ENCODE measurements around the gene PTPRK.

Gene PTPRK

DNA sequence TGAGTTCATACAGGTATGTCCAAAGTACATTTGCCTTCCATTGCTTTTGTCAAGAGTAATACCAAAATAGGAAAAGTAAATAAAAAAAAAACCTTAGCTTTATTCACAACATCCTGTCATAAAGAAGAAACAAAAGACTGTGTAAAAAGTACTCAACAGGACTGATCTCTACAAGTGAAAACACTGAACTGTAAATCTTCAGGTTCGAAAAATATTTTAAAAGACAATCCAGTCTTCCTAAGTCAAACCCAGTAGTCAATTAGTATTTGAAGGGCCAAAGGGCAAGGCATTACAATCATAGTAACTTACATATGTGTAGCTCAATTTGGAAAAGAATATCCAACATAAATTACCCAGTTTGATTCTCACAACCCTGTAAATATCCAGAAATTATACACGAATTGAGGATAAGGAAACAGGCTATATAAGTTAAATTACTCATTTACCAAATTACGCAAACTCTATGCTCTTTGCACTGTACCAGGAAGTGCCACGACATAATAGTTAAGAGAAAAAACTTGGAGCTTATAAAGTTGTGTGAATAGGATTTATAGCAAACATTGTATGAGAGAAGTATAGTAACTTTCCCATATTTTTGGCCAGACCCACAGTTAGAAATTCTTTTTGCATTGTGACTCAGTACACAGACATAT, 21.2 kb downstream of the PTPRK start:
- TF ChIP-seq, protein P1, sequence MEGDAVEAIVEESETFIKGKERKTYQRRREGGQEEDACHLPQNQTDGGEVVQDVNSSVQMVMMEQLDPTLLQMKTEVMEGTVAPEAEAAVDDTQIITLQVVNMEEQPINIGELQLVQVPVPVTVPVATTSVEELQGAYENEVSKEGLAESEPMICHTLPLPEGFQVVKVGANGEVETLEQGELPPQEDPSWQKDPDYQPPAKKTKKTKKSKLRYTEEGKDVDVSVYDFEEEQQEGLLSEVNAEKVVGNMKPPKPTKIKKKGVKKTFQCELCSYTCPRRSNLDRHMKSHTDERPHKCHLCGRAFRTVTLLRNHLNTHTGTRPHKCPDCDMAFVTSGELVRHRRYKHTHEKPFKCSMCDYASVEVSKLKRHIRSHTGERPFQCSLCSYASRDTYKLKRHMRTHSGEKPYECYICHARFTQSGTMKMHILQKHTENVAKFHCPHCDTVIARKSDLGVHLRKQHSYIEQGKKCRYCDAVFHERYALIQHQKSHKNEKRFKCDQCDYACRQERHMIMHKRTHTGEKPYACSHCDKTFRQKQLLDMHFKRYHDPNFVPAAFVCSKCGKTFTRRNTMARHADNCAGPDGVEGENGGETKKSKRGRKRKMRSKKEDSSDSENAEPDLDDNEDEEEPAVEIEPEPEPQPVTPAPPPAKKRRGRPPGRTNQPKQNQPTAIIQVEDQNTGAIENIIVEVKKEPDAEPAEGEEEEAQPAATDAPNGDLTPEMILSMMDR (IDR thresholded peaks at IDR 0.05; ENCODE audit: unreplicated experiment in 3 of 3), result no peak
- no peaks in the 10 kb centered on the region for H3K27me3 Mint-ChIP-seq (ENCODE audit: low read depth)

DNA sequence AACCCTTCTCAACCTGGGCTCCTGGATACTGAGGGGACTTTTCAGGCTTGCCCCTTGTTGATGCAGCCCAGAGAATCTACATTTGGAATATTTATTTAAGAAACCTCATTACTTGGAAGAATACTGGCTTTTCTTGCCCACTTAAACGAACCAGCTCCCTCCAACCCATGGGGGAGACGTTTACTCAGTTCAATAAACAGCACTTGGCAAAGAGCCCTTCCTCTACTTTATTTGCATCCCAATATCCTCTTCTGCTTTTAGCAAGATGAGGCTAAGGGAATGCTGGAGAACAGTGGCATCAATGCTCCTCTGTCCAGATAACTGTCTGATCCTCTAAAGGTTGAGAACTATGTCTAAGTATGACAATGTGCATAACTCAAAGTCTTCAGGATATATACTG, 22.2 kb downstream of the PTPRK start:
- peaks cover 15% of the 10 kb centered on the region for H3K4me1 Mint-ChIP-seq

More for the DNA sequence above, 21.2 kb downstream of the PTPRK start:
- H3K4me1 Mint-ChIP-seq, result peaks cover 15% of the 10 kb centered on the region
- no peaks in the 10 kb centered on the region for H3K9me3 Mint-ChIP-seq
- no peaks in the 10 kb centered on the region for H3K36me3 Mint-ChIP-seq (ENCODE audit: low read depth)
- no peak overlapping the region for H3K4me3 Mint-ChIP-seq
- H3K27ac Mint-ChIP-seq, result peak overlapping the region in 2 of 3 experiments; percentile 9 to 74

DNA sequence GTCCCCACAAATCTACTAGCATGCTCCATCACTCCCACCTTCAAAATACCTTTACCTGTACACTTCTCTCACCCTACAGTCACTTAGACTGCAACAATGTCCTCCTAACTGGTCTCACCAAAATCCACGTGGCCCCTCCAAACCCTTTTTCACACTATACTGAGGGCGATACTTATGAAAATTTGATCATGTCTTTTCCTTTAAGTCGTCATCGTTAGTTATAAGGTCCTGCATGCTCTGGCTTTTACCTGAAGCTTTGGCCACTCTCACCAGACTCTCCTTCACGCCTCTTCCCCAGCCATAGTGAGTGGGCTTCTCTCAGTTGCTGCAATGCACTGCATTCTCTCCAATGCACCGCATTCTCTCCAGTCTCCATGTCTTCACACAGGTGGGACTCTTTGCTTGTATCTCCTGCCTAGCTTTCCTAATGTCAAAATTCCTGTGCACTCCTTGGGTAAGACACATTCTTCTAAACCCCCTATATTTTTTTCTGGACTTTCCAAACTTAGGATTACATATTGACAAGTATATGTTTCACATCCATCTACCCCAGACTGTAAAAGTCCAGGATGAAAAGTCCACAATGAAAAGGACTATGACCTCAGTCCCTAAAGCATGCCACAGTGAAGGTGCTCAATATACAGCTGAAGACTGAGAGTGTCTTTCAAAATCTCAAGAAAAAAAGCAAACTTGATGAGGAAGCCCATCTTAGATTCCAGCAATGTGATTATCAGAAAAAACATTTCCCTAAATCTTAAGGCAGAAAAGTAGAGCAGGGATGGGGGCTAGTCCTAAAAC, 24.7 kb downstream of the PTPRK start:
- TF ChIP-seq, protein P1 (IDR thresholded peaks at IDR 0.05; ENCODE audit: unreplicated experiment in 3 of 3), result no peak
- no peak overlapping the region for H3K27ac Mint-ChIP-seq
- H3K27me3 Mint-ChIP-seq (ENCODE audit: low read depth), result no peaks in the 10 kb centered on the region
- no peaks in the 10 kb centered on the region for H3K9me3 Mint-ChIP-seq
- no peak overlapping the region for H3K4me3 Mint-ChIP-seq
- H3K36me3 Mint-ChIP-seq (ENCODE audit: low read depth), result peaks cover 9% of the 10 kb centered on the region
- peaks cover 31% of the 10 kb centered on the region for H3K4me1 Mint-ChIP-seq

More for the DNA sequence above, 22.2 kb downstream of the PTPRK start:
- peak overlapping the region in 1 of 3 experiments; percentile 36 for H3K27ac Mint-ChIP-seq
- no peaks in the 10 kb centered on the region for H3K9me3 Mint-ChIP-seq
- H3K36me3 Mint-ChIP-seq (ENCODE audit: low read depth), result peaks cover 6% of the 10 kb centered on the region
- H3K4me3 Mint-ChIP-seq, result no peak overlapping the region
- TF ChIP-seq, protein P1 (IDR thresholded peaks at IDR 0.05; ENCODE audit: unreplicated experiment in 3 of 3), result no peak
- H3K27me3 Mint-ChIP-seq (ENCODE audit: low read depth), result no peaks in the 10 kb centered on the region

DNA sequence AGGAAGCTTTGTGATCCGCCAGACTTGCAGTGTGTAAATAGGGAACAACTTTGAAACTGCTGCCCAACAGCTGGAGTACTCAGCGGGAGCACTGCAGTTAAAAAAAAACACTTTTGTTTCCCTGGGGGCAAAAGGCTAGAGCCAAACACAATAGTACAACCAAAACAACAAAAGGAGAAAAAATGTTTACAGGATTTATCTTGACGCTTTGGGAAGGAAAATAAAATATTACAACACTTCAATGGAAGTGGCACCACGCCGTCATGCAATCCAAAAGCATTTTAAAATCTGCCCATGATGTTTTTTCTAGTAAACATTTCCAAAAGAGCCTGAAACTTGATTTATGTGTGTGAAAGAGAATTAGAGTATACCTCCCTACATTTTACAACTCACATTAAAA, 26.0 kb downstream of the PTPRK start:
- Mint-ChIP-seq H3K4me3 (no peak overlapping the region), H3K4me1 (peaks cover 23% of the 10 kb centered on the region), H3K9me3 (no peaks in the 10 kb centered on the region), H3K36me3 (ENCODE audit: low read depth) (peaks cover 10% of the 10 kb centered on the region), H3K27me3 (ENCODE audit: low read depth) (no peaks in the 10 kb centered on the region), H3K27ac (peak overlapping the region in 1 of 3 experiments; percentile 9)
- TF ChIP-seq, protein P1 (IDR thresholded peaks at IDR 0.05; ENCODE audit: unreplicated experiment in 3 of 3), result no peak

DNA sequence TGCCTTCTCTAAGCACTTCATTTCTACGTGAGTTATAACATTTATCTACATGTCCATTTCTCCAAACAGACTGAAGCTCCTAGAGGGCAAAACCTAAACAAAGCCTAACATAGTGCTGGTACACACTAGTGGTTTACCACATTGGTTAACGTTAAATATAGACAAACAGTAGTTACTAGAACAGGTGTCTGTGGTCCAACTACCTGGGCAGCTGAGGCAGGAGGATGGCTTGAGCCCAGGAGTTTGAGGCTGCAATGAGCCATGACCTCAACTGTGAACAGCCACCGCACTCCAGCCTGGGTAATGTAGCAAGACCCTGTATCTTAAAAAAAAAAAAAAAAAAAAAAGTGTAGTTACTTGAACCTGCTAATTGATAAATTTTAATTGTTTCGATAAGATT, 26.5 kb downstream of the PTPRK start:
- no peaks in the 10 kb centered on the region for H3K9me3 Mint-ChIP-seq
- peaks cover 10% of the 10 kb centered on the region for H3K36me3 Mint-ChIP-seq (ENCODE audit: low read depth)
- TF ChIP-seq, protein P1 (IDR thresholded peaks at IDR 0.05; ENCODE audit: unreplicated experiment in 3 of 3), result no peak
- H3K4me1 Mint-ChIP-seq, result peaks cover 23% of the 10 kb centered on the region
- no peak overlapping the region for H3K27ac Mint-ChIP-seq
- no peaks in the 10 kb centered on the region for H3K27me3 Mint-ChIP-seq (ENCODE audit: low read depth)
- H3K4me3 Mint-ChIP-seq, result no peak overlapping the region

Data from nephron (organoid).